Head of caudate nucleus (tissue), 42 donors: ENCODE results near the gene TPPP2.
"Not testable (repeated sequence)": the region's sequence is repeated elsewhere in the genome, so short reads cannot be mapped to it uniquely, and the experiment has no call there.

Source experiments
- DNase-seq, 42 donors: peaks; one replicate each; pipeline versions ENCODE4 v3.0.0 to v3.0.0-alpha.2; 2020 to 2021; ENCODE audit warnings: mixed read lengths in 7 of 42
- intact Hi-C: fragments of 100-400 bp; cut with DNase I; formaldehyde crosslinking; loops from one replicate; pipeline ENCODE4 v1.15.0; 2022

The TPPP2 gene

DNA sequence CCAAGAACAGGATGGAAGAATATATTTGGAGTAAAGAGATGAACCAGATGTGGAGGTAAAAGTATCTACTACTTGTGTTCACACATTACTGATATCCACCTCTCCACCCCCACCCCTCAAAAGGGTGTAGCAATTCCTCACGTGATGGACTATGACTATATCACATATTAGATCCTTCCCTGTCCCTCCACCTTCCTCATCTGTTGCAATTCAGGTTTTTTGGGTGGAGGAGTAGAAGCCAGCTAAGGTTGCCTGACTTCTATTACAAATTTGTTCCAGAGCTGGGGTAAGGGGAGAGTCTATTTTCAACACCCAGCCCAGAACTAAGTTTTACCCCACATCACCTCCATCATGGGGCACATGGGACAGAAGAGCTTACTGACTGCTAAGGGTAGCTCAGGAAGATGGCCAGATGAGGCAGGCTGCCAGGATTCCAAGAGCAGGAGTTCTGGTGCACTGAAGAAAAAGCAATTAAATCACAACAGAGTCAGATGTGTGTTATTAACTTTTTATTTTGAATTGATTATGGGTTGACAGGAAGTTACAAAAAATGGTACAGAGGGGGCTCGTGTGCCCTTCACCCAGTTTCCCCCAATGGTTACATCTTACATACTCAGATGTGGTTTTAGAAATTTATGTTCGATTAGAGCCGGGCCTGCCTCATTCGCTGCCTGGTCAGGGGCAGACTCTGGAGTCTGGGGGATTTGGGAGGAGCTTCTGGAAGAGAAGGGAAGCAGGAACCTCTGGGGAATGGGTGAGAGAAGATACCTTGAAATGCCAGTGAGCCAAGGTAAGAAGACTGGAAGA is 2.5 kb downstream of the TPPP2 start:
- DNase-seq, result no peak
- intact Hi-C loops, result no loop called here

- intact Hi-C loops, result no loop called here
- peak in 1 of 42 donors; percentile 57 for DNase-seq
These were observed 3.2 kb downstream of the TPPP2 start for GRCh38 chr14:21033133-21033698.

DNA sequence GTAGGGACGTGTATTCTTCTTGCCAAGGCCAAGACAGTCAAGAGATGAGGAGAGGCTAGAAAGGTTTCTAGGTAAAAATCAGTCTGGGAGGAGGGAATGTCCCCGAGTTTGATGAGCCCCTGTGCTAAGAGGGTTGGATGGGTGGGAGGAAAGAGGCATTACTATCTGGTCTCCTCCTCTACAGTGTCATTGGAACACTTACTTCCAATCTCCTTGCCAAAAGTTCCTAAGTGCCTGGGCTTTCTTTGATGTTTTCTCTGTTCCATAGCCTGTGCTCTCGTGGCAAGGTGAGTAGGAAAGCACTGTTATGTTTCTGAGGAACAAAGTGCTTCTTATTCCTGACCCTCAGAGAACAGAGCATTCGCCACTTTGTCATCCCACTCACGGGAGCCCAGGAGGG is 4.7 kb downstream of the TPPP2 start, which contains the start of gene RNASE13:
RNASE13 (minus strand) TSS at position 101 of the 400 bp plus-strand sequence. CDS start 519 bp downstream, outside the sequence.
- no peak for DNase-seq
- intact Hi-C loops, result no loop called here

DNA sequence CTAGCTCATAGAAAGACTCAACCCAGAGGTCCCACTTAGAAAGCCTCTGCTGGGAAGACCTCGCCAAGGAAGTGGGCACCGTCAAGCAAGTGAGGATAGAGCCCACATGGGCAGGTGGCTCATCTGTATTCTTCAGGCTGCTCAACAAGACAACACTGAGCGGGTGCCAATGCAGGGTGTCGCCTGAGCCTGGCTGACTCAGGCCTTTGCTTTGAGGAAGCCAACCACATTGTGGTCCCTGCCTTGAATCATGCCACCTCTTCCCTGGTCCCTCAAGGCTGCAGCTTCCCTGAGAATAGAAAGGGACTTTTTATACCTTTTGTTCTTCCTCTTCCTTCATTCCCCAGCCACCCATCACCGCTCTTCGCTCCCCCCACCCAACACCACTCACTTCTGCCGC is 6.7 kb downstream of the TPPP2 start:
- peak in 6 of 42 donors; percentile 33 to 64 (median 46) for DNase-seq
- intact Hi-C loops, result no loop called here

- intact Hi-C loops, result no loop called here
- DNase-seq, result no peak
These were observed 7.1 kb downstream of the TPPP2 start for GRCh38 chr14:21037156-21037555.

DNA sequence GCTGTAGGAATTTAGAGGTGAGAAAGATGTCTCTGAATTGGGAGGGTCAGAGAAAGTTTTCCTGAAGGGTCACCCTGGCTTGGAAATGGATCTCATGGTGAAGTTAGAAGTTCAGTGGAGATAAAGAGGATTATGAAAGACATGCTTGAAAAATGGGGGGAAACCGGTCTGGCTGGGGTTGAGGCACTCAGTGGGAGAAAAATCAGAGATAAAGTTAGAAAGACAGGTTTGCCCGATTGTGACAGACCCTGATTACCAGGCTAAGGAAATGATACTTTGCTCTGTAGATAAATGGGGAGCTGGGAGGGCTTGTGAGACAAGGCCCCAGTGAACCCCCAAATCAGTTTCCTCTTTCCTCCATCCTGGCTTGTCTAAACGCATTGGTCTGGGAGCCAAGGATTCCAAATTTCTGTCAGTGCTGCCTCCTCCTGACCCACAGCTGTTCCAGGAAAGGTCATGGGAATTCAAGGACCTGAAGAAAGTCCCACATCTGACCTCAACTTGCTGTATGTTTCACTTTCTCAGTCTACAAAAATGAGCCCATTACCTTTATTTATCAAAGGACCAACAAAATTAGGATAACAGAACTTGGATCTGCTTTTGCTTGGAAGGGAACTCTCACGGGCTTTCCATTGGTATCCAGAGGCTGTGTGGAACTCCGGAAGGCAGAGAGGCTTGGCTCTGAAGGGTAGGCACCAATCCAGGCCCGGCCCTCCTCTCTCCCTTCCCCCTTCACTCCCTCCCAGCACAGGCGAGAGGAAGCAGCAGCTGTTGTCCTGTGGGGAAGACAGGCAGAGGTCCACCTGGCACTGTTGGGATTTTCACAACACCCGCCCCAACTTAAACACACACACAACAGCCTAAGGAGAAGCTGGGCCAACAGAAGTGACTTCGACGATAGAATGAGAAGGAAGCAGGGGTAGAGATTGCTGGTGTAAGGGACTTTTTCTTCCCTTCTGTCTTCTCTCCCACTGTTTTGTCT is 8.7 kb downstream of the TPPP2 start:
- intact Hi-C loops, result no loop called here
- DNase-seq, result peak; percentile 71 to 95 (median 87)

DNA sequence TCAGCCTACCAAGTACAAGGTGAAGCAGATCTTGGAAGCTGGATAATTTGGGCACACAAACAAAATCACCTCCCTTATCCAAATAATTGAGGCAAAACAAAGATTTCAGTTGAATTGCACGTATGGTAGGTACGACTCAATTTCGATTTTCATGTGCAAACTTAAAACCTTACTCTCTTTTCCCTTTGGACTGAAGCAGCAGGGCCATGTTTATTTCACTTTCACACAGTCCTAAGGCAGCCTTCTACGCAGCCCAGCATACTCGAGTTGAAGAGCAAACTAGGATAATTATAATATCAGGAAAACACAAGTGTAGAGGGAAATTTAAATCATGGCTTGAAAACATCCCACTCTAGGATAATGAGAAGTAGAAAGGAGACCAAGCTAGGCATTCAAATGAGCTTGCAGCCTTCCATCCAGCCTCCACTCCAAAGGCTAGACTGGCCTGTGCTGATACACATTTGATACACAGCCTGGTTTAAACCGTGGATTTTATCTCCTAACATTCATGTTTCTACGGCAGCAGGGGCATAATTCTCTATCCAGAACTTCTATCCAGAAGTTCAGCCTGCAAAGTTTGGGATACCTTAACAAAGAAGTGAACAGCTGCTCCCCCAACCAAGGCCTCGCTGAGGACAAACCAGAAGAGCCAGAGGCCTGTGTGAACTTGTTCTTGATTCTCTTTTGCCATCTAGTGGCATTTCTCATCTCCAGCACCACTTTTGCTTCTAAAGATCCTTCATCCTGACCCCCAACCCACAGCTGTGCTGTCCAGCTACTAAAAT is 9.8 kb downstream of the TPPP2 start:
- intact Hi-C loops, result loop anchor here (2.0 kb wide), 1 partner anchor 25 kb away; no protein-coding TSS in a partner anchor
- peak in 33 of 42 donors; percentile 37 to 85 (median 66) for DNase-seq

- DNase-seq, result no peak
- intact Hi-C loops, result loop anchor here (2.0 kb wide), 1 partner anchor 26 kb away; no protein-coding TSS in a partner anchor
These were observed 10.4 kb downstream of the TPPP2 start for GRCh38 chr14:21040370-21040925.

DNA sequence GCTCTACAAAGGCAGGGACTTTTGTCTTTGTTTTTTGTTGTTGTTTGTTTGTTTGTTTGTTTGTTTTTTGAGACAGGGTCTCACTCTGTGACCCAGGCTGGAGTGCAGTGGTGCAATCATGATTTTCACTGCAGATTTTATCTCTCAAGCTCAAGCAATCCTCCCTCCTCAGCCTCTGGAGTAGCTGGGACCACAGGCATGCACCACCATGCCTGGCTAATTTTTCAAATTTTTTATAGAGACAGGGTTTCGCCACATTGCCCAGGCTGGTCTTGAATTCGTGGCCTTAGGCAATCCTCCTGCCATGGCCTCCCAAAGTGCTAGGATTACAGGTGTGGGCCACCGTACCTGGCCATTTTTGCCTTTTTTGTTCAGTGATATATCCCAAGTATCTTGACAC is 10.9 kb downstream of the TPPP2 start:
- DNase-seq, result not testable (repeated sequence)
- intact Hi-C loops, result loop anchor here (2.0 kb wide), 1 partner anchor 26 kb away; no protein-coding TSS in a partner anchor

GRCh38 chr14:21041676-21042433 is 11.8 kb downstream of the TPPP2 start, which contains the start of gene RNASE7:
TSS of gene RNASE7 (plus strand) at chr14:21042362. CDS start at chr14:21042993, 631 bp downstream.
- intact Hi-C loops, result loop anchor here (2.0 kb wide), 1 partner anchor 27 kb away; no protein-coding TSS in a partner anchor
- DNase-seq, result peak in 2 of 42 donors; percentile 40 to 74

DNA sequence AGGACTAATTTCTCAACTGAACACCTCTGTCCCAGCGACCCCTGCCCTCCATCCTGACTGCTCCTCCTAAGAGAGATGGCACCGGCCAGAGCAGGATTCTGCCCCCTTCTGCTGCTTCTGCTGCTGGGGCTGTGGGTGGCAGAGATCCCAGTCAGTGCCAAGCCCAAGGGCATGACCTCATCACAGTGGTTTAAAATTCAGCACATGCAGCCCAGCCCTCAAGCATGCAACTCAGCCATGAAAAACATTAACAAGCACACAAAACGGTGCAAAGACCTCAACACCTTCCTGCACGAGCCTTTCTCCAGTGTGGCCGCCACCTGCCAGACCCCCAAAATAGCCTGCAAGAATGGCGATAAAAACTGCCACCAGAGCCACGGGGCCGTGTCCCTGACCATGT is 12.9 kb downstream of the TPPP2 start:
- intact Hi-C loops, result no loop called here
- peak in 41 of 42 donors; percentile 48 to 89 (median 77) for DNase-seq

- DNase-seq, result no peak
- intact Hi-C loops, result no loop called here
These were observed 13.5 kb downstream of the TPPP2 start for GRCh38 chr14:21043387-21043973.

GRCh38 chr14:21043974-21044618 is 14.1 kb downstream of the TPPP2 start:
- intact Hi-C loops, result no loop called here
- no peak for DNase-seq

DNA sequence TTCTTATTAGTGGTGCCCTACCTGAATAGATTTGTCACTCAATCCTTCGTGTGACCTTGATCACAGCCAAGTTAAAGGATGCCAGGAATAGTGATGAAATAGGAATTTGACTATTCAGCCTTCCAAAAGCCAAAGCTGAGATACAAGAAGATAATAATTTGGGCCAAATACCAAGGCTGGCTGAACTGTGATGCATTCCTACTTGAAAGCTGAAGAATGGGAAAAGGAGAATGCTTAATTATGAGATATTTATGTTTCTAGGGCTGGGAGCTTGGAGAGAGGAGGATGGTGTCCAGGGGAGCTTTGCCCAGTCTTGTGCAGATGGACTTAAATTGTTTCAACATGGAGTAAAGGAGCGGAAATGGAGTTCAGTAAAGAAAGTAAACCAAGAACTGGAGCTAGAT is 17.4 kb downstream of the TPPP2 start:
- no peak for DNase-seq
- intact Hi-C loops, result no loop called here

- intact Hi-C loops, result no loop called here
- no peak for DNase-seq
These were observed 18.6 kb downstream of the TPPP2 start for GRCh38 chr14:21048638-21049037.

DNA sequence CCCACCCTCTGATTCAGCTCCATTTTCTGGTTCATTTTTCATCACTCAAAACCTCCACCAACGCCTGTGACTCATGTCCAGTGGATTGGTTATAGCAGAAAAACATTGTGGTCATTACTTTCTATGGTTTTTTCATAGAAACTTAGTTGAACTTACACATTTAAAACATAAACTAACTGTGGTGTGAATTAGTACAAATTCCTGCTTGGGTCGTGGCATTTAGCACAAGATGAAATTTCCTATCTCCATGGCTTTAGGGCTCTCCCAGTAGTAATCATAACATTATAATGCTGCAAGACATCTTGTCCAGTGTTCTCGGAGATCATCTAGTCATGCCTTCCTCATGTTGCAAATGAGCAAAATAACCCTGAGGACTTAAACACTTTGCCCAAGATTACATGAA is 19.3 kb downstream of the TPPP2 start:
- no peak for DNase-seq
- intact Hi-C loops, result no loop called here
